ENCODE data around the gene RPS15. TPM values are rescaled to one million over a fixed set of nuclear protein-coding genes. Genes with fewer than 3 reads are reported as not detected.
"Not testable (repeated sequence)": the region's sequence is repeated elsewhere in the genome, so short reads cannot be mapped to it uniquely, and the experiment has no call there.

Gene RPS15
- total and polyA plus RNA-seq, 2 of the 13 experiments (the other 11 are each of a cell fraction or from before 2014, with no cell fraction given): 695 to 1,411 TPM

- ATAC-seq; FAIRE-seq; H3K27me3 ChIP-seq (ENCODE audit: control insufficient read depth in 1 of 2, insufficient read depth in 2 of 2, low read length in 2 of 2); CTCF ChIA-PET (ENCODE audit: low intra/inter-chr PET ratio, low total read pairs); intact Hi-C loops (cut with micrococcal nuclease; ENCODE audit: unreplicated experiment); H2AFZ ChIP-seq (ENCODE audit: low read length); H3K9me3 ChIP-seq (ENCODE audit: low read length); BruUV-seq (replicated peaks); DNase-seq (ENCODE audit: low spot score); in situ Hi-C loops (cut with HindIII; ENCODE audit: extremely low pct_ligation_motif_present, low pct_unique_long_range_greater_than_20kb): not testable (repeated sequence)
- peak overlapping the region; percentile 86 to 89 (median 87) for H3K4me3 ChIP-seq (replicated peaks in 1 of 3; ENCODE audit: insufficient read depth in 1 of 3, low read depth in 2 of 3, low read length in 3 of 3)
- H3K36me3 ChIP-seq (replicated peaks in 1 of 2; ENCODE audit: control insufficient read depth in 1 of 2, insufficient read depth in 2 of 2, low read length in 2 of 2): peaks cover 13 to 35% of the 10 kb centered on the region in 2 experiments
- H4K20me1 ChIP-seq (ENCODE audit: insufficient read depth, low read length): peaks cover 36% of the 10 kb centered on the region
- 60% methylated on average over 27 of the region's 57 CpGs for WGBS (ENCODE audit: low lambda C conversion rate)
- TF ChIP-seq POLR2A (IDR thresholded peaks at IDR 0.05; ENCODE audit: insufficient read depth in 1 of 2, low read depth in 2 of 2, low read length in 2 of 2): 0 out of 4 replicates have a peak, but pooled peaks of 1 of the 2 experiments have one; percentile 25
- 0 out of 2 replicates have a peak, but pooled peaks have one; percentile 34 for TF ChIP-seq ZNF280B (CRISPR knock-in tag; IDR thresholded peaks at IDR 0.05; ENCODE audit: borderline replicate concordance)
- TF ChIP-seq ZNF788 (CRISPR knock-in tag; IDR thresholded peaks at IDR 0.05; ENCODE audit: borderline replicate concordance): peak; percentile 32; the same call in 1 of the 2 replicates
- peak; percentile 44 for TF ChIP-seq RBM39 (IDR thresholded peaks at IDR 0.05; ENCODE audit: low read depth, low read length, poor library complexity, severe bottlenecking)
- peak; percentile 58; the same call in 1 of the 2 replicates for TF ChIP-seq ZBTB38 (CRISPR knock-in tag; IDR thresholded peaks at IDR 0.05)
- peak; percentile 50 for TF ChIP-seq ZNF687 (CRISPR knock-in tag; IDR thresholded peaks at IDR 0.05)
- peak; percentile 86 for TF ChIP-seq ZBTB33 (CRISPR knock-in tag; IDR thresholded peaks at IDR 0.05)
- peak; percentile 79 for TF ChIP-seq RBFOX2 (IDR thresholded peaks at IDR 0.05; ENCODE audit: low read depth, low read length)
- TF ChIP-seq ZFY (CRISPR knock-in tag; IDR thresholded peaks at IDR 0.05): 0 out of 2 replicates have a peak, but pooled peaks have one; percentile 14
- peak; percentile 55 for TF ChIP-seq AGO2 (optimal IDR thresholded peaks at IDR 0.05; ENCODE audit: low read depth, low read length)
- H3K9ac ChIP-seq (ENCODE audit: insufficient read depth, low read depth, low read length): peak overlapping the region; percentile 99
- H3K79me2 ChIP-seq (ENCODE audit: insufficient read depth, low read length): peaks cover 31% of the 10 kb centered on the region
- peak overlapping the region; percentile 99 for H3K4me2 ChIP-seq (ENCODE audit: low read depth, low read length)
- peak overlapping the region; percentile 82 for H3K27ac ChIP-seq (ENCODE audit: extremely low read length, insufficient read depth, low read length)
- POLR2A ChIA-PET: interaction anchor here (0.9 to 1.2 kb wide), 3 partner anchors 16 to 171 kb away, joined by 3 to 4 read pairs (median 4); partner anchors contain the start of gene CIRBP
- peaks cover 41% of the 10 kb centered on the region for H3K4me1 ChIP-seq (ENCODE audit: insufficient read depth, low read length)
Measured at GRCh38 chr19:1439525-1440417, 1.6 kb downstream of the RPS15 start.
